ENCODE data around the gene POU2AF1.

The POU2AF1 gene

GRCh38 chr11:111347723-111348115 is 31.4 kb downstream of the POU2AF1 start:
- no peak overlapping the region for H3K4me3 ChIP-seq (ENCODE audit: low read depth, low read length)
- DNase-seq (ENCODE audit: low read depth): no peak
- no peak for TF ChIP-seq CTCF (conservative IDR thresholded peaks at IDR 0.05; ENCODE audit: low read depth, low read length)

GRCh38 chr11:111347002-111347722 is 31.9 kb downstream of the POU2AF1 start:
- no peak for DNase-seq (ENCODE audit: low read depth)
- H3K4me3 ChIP-seq (ENCODE audit: low read depth, low read length): no peak overlapping the region
- no peak for TF ChIP-seq CTCF (conservative IDR thresholded peaks at IDR 0.05; ENCODE audit: low read depth, low read length)

GRCh38 chr11:111344032-111344431 is 35.0 kb downstream of the POU2AF1 start:
- H3K4me3 ChIP-seq (ENCODE audit: low read depth, low read length): no peak overlapping the region
- peak; percentile 58 for DNase-seq (ENCODE audit: low read depth)
- TF ChIP-seq CTCF (conservative IDR thresholded peaks at IDR 0.05; ENCODE audit: low read depth, low read length): no peak

GRCh38 chr11:111342329-111342728 is 36.7 kb downstream of the POU2AF1 start:
- no peak for DNase-seq (ENCODE audit: low read depth)
- no peak overlapping the region for H3K4me3 ChIP-seq (ENCODE audit: low read depth, low read length)
- no peak for TF ChIP-seq CTCF (conservative IDR thresholded peaks at IDR 0.05; ENCODE audit: low read depth, low read length)

- no peak for TF ChIP-seq CTCF (conservative IDR thresholded peaks at IDR 0.05; ENCODE audit: low read depth, low read length)
- no peak for DNase-seq (ENCODE audit: low read depth)
- H3K4me3 ChIP-seq (ENCODE audit: low read depth, low read length): no peak overlapping the region
These were observed 39.2 kb downstream of the POU2AF1 start for GRCh38 chr11:111339758-111340388.

- peak; percentile 82 for DNase-seq (ENCODE audit: low read depth)
- no peak for TF ChIP-seq CTCF (conservative IDR thresholded peaks at IDR 0.05; ENCODE audit: low read depth, low read length)
- no peak overlapping the region for H3K4me3 ChIP-seq (ENCODE audit: low read depth, low read length)
These were observed 42.4 kb downstream of the POU2AF1 start for GRCh38 chr11:111336582-111337256.
